Smooth muscle cell (in vitro differentiated cells): ENCODE measurements around the gene HTRA1. TPM values are rescaled to one million over a fixed set of nuclear protein-coding genes. Genes with fewer than 3 reads are reported as not detected.

Experiments
- DNase-seq: peaks from one replicate; lab custom pipeline; 2025; ENCODE audit not compliant: unreplicated experiment; lab: John Stamatoyannopoulos, UW
- H2AFZ ChIP-seq: fragments of 200-600 bp; sonication (generic); 2 replicates; pipeline ENCODE4 v1.6.0; 2016; ENCODE audit warnings: antibody characterized with exemption, low read depth, mild to moderate bottlenecking
- H3F3A ChIP-seq: fragments of 200-600 bp; sonication (generic); 2 replicates; pipeline ENCODE4 v1.6.0; 2017; ENCODE audit warnings: antibody characterized with exemption, low read depth
- H3K27ac ChIP-seq: fragments of 200-600 bp; sonication (generic); 2 replicates; pipeline ENCODE4 v1.5.1; 2016; ENCODE audit warnings: low read depth, mild to moderate bottlenecking
- H3K27me3 ChIP-seq: fragments of 200-600 bp; sonication (generic); 2 replicates; pipeline ENCODE4 v1.6.1; 2016; ENCODE audit warnings: low read depth, mild to moderate bottlenecking
- H3K36me3 ChIP-seq: fragments of 200-600 bp; sonication (generic); 2 replicates; pipeline ENCODE4 v1.5.1; 2016; ENCODE audit warnings: low read depth
- H3K4me1 ChIP-seq: fragments of 200-600 bp; sonication (generic); 2 replicates; pipeline ENCODE4 v1.5.1; 2016; ENCODE audit warnings: low read depth
- H3K4me2 ChIP-seq: fragments of 200-600 bp; sonication (generic); 2 replicates; pipeline ENCODE4 v1.6.0; 2016; ENCODE audit warnings: mild to moderate bottlenecking
- H3K4me3 ChIP-seq: fragments of 200-600 bp; sonication (generic); 2 replicates; pipeline ENCODE4 v1.5.1; 2016; ENCODE audit warnings: mild to moderate bottlenecking
- H3K79me2 ChIP-seq: fragments of 200-600 bp; sonication (generic); 2 replicates; pipeline ENCODE4 v1.6.0; 2016; ENCODE audit warnings: low read depth, mild to moderate bottlenecking
- H3K9ac ChIP-seq: fragments of 200-600 bp; sonication (generic); 2 replicates; pipeline ENCODE4 v1.6.0; 2016; ENCODE audit warnings: low read depth
- H3K9me3 ChIP-seq: fragments of 200-600 bp; sonication (generic); replicated peaks from 2 replicates; pipeline ENCODE4 v1.5.1; 2016; ENCODE audit warnings: low read depth
- H4K20me1 ChIP-seq: fragments of 200-600 bp; sonication (generic); 2 replicates; pipeline ENCODE4 v1.6.0; 2016; ENCODE audit warnings: low read depth
- WGBS: methylation state at CpG from one replicate; pipeline ENCODE4 v1.1.7; 2016; ENCODE audit warnings: low lambda C conversion rate; 5-methylcytosine and 5-hydroxymethylcytosine counted together
- polyA plus RNA-seq: library from polyadenylated mRNA; unstranded; fragments of >200 nt; fragmentation: Nextera tagmentation; extraction: Ambion mirVana; gene quantifications from 2 replicates; pipeline ENCODE4 v1.2.1, GENCODE V29; 2016
- total RNA-seq: library from RNA; depleted of rRNA; stranded (reverse); fragments of >200 nt; gene quantifications from 2 replicates; pipeline ENCODE4 v1.2.3, GENCODE V29; 2014
- TF ChIP-seq, protein P1 (sequence below): fragments of 200-600 bp; sonication (generic); IDR thresholded peaks from 2 replicates; pipeline ENCODE4 v1.5.1; 2017; ENCODE audit warnings: borderline replicate concordance, mild to moderate bottlenecking, antibody characterized with exemption; ENCODE audit not compliant: insufficient read depth, poor library complexity, severe bottlenecking

HTRA1 gene
- total and polyA plus RNA-seq, 2 experiments from 2014 or later, result 175 to 257 TPM

GRCh38 chr10:122464250-122464510, 2.8 kb downstream of the HTRA1 start:
- Histone ChIP-seq H3K9me3 (no peaks in the 10 kb centered on the region), H3K79me2 (peaks cover 29% of the 10 kb centered on the region), H4K20me1 (peaks cover 14% of the 10 kb centered on the region), H3K27me3 (no peaks in the 10 kb centered on the region), H3K27ac (no peak overlapping the region), H2AFZ (no peak overlapping the region), H3K36me3 (no peaks in the 10 kb centered on the region), H3F3A (peaks cover 11% of the 10 kb centered on the region), H3K4me2 (no peak overlapping the region), H3K9ac (no peak overlapping the region), H3K4me3 (no peak overlapping the region), H3K4me1 (peaks cover 23% of the 10 kb centered on the region)
- DNase-seq, result no peak
- TF ChIP-seq, protein P1, sequence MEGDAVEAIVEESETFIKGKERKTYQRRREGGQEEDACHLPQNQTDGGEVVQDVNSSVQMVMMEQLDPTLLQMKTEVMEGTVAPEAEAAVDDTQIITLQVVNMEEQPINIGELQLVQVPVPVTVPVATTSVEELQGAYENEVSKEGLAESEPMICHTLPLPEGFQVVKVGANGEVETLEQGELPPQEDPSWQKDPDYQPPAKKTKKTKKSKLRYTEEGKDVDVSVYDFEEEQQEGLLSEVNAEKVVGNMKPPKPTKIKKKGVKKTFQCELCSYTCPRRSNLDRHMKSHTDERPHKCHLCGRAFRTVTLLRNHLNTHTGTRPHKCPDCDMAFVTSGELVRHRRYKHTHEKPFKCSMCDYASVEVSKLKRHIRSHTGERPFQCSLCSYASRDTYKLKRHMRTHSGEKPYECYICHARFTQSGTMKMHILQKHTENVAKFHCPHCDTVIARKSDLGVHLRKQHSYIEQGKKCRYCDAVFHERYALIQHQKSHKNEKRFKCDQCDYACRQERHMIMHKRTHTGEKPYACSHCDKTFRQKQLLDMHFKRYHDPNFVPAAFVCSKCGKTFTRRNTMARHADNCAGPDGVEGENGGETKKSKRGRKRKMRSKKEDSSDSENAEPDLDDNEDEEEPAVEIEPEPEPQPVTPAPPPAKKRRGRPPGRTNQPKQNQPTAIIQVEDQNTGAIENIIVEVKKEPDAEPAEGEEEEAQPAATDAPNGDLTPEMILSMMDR, result no peak
- 91% methylated on average over 4 of the region's 4 CpGs for WGBS

GRCh38 chr10:122464586-122464985, 3.2 kb downstream of the HTRA1 start:
- Histone ChIP-seq H3K79me2 (peaks cover 29% of the 10 kb centered on the region), H4K20me1 (peaks cover 14% of the 10 kb centered on the region), H3K36me3 (no peaks in the 10 kb centered on the region), H3K9me3 (no peaks in the 10 kb centered on the region), H3K4me3 (no peak overlapping the region), H3K27ac (no peak overlapping the region), H3F3A (peaks cover 15% of the 10 kb centered on the region), H3K27me3 (no peaks in the 10 kb centered on the region), H3K9ac (no peak overlapping the region), H3K4me2 (peak overlapping the region; percentile 1), H3K4me1 (peaks cover 27% of the 10 kb centered on the region), H2AFZ (no peak overlapping the region)
- TF ChIP-seq, protein P1, result no peak
- 94% methylated on average over 11 of the region's 11 CpGs for WGBS
- no peak for DNase-seq

DNA sequence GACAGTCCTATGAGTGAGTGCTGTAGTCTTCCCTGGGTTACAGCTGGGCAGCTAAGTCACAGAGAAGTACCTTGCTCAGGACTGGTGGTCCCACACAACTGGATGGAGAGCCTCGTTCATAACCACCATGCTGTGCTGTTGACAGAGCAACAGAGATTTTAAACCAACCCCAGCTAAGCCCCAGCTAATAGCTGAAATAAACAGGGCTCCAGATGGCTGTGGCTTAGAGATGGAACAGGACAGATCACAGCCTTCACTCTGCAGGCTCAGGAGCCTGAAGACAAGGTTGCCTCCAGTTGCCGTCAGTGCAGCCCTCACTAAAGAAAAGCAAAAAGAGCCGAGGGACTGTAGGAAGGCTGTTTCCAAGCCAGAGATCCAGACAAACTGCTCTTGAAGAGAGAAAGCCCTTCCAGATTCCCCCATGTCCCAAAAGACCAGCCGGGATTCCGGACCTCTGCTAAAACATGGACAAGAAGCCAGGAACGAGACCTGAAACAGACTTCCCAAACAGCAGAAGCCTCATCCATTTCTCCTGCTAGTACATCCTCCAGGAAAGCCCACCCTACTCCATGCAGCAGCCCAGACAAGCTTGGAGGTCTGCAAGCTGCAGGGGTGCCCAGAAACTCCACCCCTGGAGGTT, 4.2 kb downstream of the HTRA1 start:
- Histone ChIP-seq H3K27ac (no peak overlapping the region), H3K9me3 (no peaks in the 10 kb centered on the region), H3F3A (peaks cover 20% of the 10 kb centered on the region), H3K4me1 (peaks cover 21% of the 10 kb centered on the region), H3K4me2 (peak overlapping the region; percentile 1), H3K79me2 (peaks cover 29% of the 10 kb centered on the region), H3K9ac (no peak overlapping the region), H3K27me3 (no peaks in the 10 kb centered on the region), H2AFZ (no peak overlapping the region), H4K20me1 (peaks cover 14% of the 10 kb centered on the region), H3K36me3 (no peaks in the 10 kb centered on the region), H3K4me3 (no peak overlapping the region)
- 53% methylated on average over 6 of the region's 6 CpGs for WGBS
- TF ChIP-seq, protein P1, result no peak
- DNase-seq, result no peak

DNA sequence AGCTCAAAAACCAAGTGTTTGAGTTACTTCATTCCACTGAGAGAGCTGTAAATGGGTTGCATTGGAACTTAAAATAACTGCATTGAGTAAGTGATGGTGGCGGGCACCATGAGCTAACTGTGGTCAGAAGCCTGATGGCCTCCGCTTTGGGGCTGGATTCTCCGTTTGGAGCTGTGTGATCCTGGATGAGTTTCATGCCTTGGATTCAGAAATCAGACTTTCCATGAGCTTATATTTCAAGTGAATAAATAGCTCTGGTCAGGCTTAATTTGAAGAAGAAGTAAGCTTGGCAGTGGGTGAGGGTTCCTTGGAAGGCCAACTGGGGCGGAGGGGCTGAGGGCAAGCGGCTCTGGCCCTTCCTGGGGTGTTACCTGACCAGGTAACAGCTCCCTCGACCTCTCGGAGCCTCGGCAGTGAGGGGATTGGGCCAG, 5.6 kb downstream of the HTRA1 start:
- TF ChIP-seq, protein P1, result no peak
- no peaks in the 10 kb centered on the region for H3K27me3 ChIP-seq
- H3K36me3 ChIP-seq, result no peaks in the 10 kb centered on the region
- no peak overlapping the region for H3K4me2 ChIP-seq
- no peak overlapping the region for H3K27ac ChIP-seq
- peaks cover 20% of the 10 kb centered on the region for H3F3A ChIP-seq
- H3K79me2 ChIP-seq, result peaks cover 33% of the 10 kb centered on the region
- H3K4me1 ChIP-seq, result peaks cover 17% of the 10 kb centered on the region
- no peak overlapping the region for H3K9ac ChIP-seq
- H3K9me3 ChIP-seq, result no peaks in the 10 kb centered on the region
- H4K20me1 ChIP-seq, result peaks cover 14% of the 10 kb centered on the region
- H2AFZ ChIP-seq, result no peak overlapping the region
- no peak overlapping the region for H3K4me3 ChIP-seq
- 85% methylated on average over 8 of the region's 8 CpGs for WGBS
- DNase-seq, result no peak
